ENCODE data around the gene UTY. TPM values are rescaled to one million over a fixed set of nuclear protein-coding genes. Genes with fewer than 3 reads are reported as not detected.

UTY gene
- total RNA-seq, 1 experiment from 2014 or later, result 21.2 TPM

Other genes with a start within 250 kb of the UTY start
- 0.84 and 0.87 TPM in 2 replicates for gene TMSB4Y, start 223.9 kb upstream of the UTY start, total RNA-seq (2014; rRNA removed; shearing (Covaris generic))